Panc1 (cell line): ENCODE results near the gene RC3H1. TPM values are rescaled to one million over a fixed set of nuclear protein-coding genes. Genes with fewer than 3 reads are reported as not detected.

Experiments used
- ATAC-seq: fragments of 200-7000 bp; cut with Tn5 transposase; 2 replicates; pipeline ENCODE4 v1.9.1; 2020; ENCODE audit warnings: mild to moderate bottlenecking, moderate library complexity
- BruUV-seq: library from RNA; stranded (reverse); fragments of 400-500 nt; replicated peaks from 2 replicates; lab custom pipeline; 2021; lab: Mats Ljungman, UMichigan
- CTCF ChIA-PET: fragments of 300-600 bp; sonication (Branson Sonifier 250); formaldehyde crosslinking; loops from one replicate; lab custom pipeline; 2022; ENCODE audit warnings: antibody characterized with exemption; lab: Charles Lee
- POLR2A ChIA-PET: fragments of 300-600 bp; sonication (Branson Sonifier 250); formaldehyde crosslinking; loops from one replicate; lab custom pipeline; 2022; ENCODE audit warnings: antibody characterized with exemption; lab: Charles Lee
- DNase-seq: peaks from one replicate; pipeline ENCODE4 v3.0.0-alpha.2; 2010; ENCODE audit warnings: low read depth, low spot score
- H3K27ac ChIP-seq: 2 replicates; pipeline ENCODE4 v1.5.1; 2011; ENCODE audit warnings: mild to moderate bottlenecking, low read length, inconsistent platforms
- H3K27me3 ChIP-seq: fragments of 200-500 bp; sonication (Bioruptor generic); 2 replicates; pipeline ENCODE4 v1.6.0; 2014; ENCODE audit warnings: low read length, inconsistent platforms; ENCODE audit not compliant: control insufficient read depth, insufficient read depth
- H3K36me3 ChIP-seq: fragments of 200-500 bp; sonication (Bioruptor generic); 2 replicates; pipeline ENCODE4 v1.5.1; 2014; ENCODE audit warnings: inconsistent platforms, mild to moderate bottlenecking, low read length, moderate library complexity; ENCODE audit not compliant: control insufficient read depth, insufficient read depth
- H3K4me1 ChIP-seq: 2 replicates; pipeline ENCODE4 v1.5.1; 2011; ENCODE audit warnings: inconsistent platforms, mild to moderate bottlenecking, low read length, moderate library complexity; ENCODE audit not compliant: control insufficient read depth, insufficient read depth
- H3K4me3 ChIP-seq, 2 experiments: 2 replicates each; pipeline ENCODE4 v1.5.1; 2011 to 2012; ENCODE audit warnings: low read depth in 2 of 2, low read length in 2 of 2, mild to moderate bottlenecking in 2 of 2, inconsistent platforms in 1 of 2, moderate library complexity in 1 of 2
- H3K9me3 ChIP-seq: fragments of 200-500 bp; sonication (Bioruptor generic); 2 replicates; pipeline ENCODE4 v1.5.1; 2014; ENCODE audit warnings: low read depth, mild to moderate bottlenecking, inconsistent platforms, low read length, moderate library complexity; ENCODE audit not compliant: control insufficient read depth, insufficient read depth
- CTCF ChIP-seq: fragments of 450-650 bp; IDR thresholded peaks from 2 replicates; pipeline ENCODE4 v1.5.1; 2017; ENCODE audit warnings: mild to moderate bottlenecking
- POLR2AphosphoS5 ChIP-seq: IDR thresholded peaks from 2 replicates; pipeline ENCODE4 v1.6.1; 2012; ENCODE audit warnings: mild to moderate bottlenecking, low read depth, low read length, moderate library complexity
- REST ChIP-seq, 2 experiments: IDR thresholded peaks; 2 replicates each; pipeline ENCODE4 v1.6.1; 2011 to 2012; ENCODE audit warnings: low read depth in 2 of 2, control low read depth in 1 of 2, low read length in 1 of 2, mild to moderate bottlenecking in 1 of 2, moderate library complexity in 1 of 2; ENCODE audit not compliant: insufficient read depth in 1 of 2
- SIN3A ChIP-seq: IDR thresholded peaks from 2 replicates; pipeline ENCODE4 v1.6.1; 2012; ENCODE audit warnings: low read depth, mild to moderate bottlenecking, low read length, moderate library complexity, borderline replicate concordance; ENCODE audit not compliant: insufficient read depth
- TCF7L2 ChIP-seq: IDR thresholded peaks from 2 replicates; pipeline ENCODE4 v1.6.1; 2011; ENCODE audit warnings: mild to moderate bottlenecking, low read depth, low read length, inconsistent platforms
- in situ Hi-C: cut with HindIII; loops from 2 replicates; pipeline ENCODE4 v1.10.0; 2016; ENCODE audit warnings: low sequenced_read_pairs, low pct_unique_long_range_greater_than_20kb
- intact Hi-C: fragments of 100-400 bp; cut with micrococcal nuclease; formaldehyde crosslinking; loops from one replicate; pipeline ENCODE4 v1.10.0; 2022; ENCODE audit not compliant: unreplicated experiment
- total RNA-seq: library from RNA; stranded (reverse); gene quantifications from one replicate; pipeline ENCODE4 v1.2.1, GENCODE V29; 2021; ENCODE audit not compliant: unreplicated experiment

RC3H1 gene
- total RNA-seq, 1 experiment from 2014 or later = 21.4 TPM

- ChIA-PET POLR2A (no interaction called here), CTCF (no interaction called here)
- H3K4me1 ChIP-seq = peaks cover 11% of the 10 kb centered on the region; the same call in 1 of the 2 replicates
- DNase-seq (no peak), ATAC-seq (no peak)
- no peak overlapping the region for H3K27ac ChIP-seq
- intact Hi-C loops = no loop called here
- peaks cover under 1% of the 10 kb centered on the region; the same call in 1 of the 2 replicates for H3K36me3 ChIP-seq
- H3K27me3 ChIP-seq = no peaks in the 10 kb centered on the region
- TF ChIP-seq TCF7L2 (no peak), REST (IDR thresholded peaks at IDR 0.05; ENCODE audit: insufficient read depth in 1 of 2, low read depth in 2 of 2, low read length in 1 of 2) (no peak), POLR2AphosphoS5 (no peak), CTCF (no peak), SIN3A (no peak)
- BruUV-seq = no TSS peak
- in situ Hi-C loops = no loop called here
- no peaks in the 10 kb centered on the region for H3K9me3 ChIP-seq
- H3K4me3 ChIP-seq = no peak overlapping the region
Observed at GRCh38 chr1:174013864-174014418, 8.2 kb downstream of the RC3H1 start.

- no TSS peak for BruUV-seq
- no peaks in the 10 kb centered on the region for H3K36me3 ChIP-seq
- ChIA-PET POLR2A (interaction anchor here (0.6 kb wide), 1 partner anchor 81 kb away, joined by 4 read pairs; no protein-coding TSS in a partner anchor), CTCF (no interaction called here)
- H3K27me3 ChIP-seq = no peaks in the 10 kb centered on the region
- ATAC-seq (no peak), DNase-seq (no peak)
- intact Hi-C loops = no loop called here
- H3K4me3 ChIP-seq = no peak overlapping the region
- no peaks in the 10 kb centered on the region for H3K9me3 ChIP-seq
- in situ Hi-C loops = no loop called here
- no peak for TF ChIP-seq REST (IDR thresholded peaks at IDR 0.05; ENCODE audit: insufficient read depth in 1 of 2, low read depth in 2 of 2, low read length in 1 of 2)
- no peak for TF ChIP-seq SIN3A
- TF ChIP-seq POLR2AphosphoS5 = no peak
- no peak for TF ChIP-seq CTCF
- no peaks in the 10 kb centered on the region for H3K4me1 ChIP-seq
- H3K27ac ChIP-seq = no peak overlapping the region
Observed at GRCh38 chr1:174008979-174009378, 13.2 kb downstream of the RC3H1 start.
